Measurements from ENCODE around the gene STOML1. TPM values are rescaled to one million over a fixed set of nuclear protein-coding genes. Genes with fewer than 3 reads are reported as not detected.

STOML1 gene
- polyA plus RNA-seq, 2 of the 4 experiments (the other 2 are of a cell fraction): 4.3 to 4.9 TPM

DNA sequence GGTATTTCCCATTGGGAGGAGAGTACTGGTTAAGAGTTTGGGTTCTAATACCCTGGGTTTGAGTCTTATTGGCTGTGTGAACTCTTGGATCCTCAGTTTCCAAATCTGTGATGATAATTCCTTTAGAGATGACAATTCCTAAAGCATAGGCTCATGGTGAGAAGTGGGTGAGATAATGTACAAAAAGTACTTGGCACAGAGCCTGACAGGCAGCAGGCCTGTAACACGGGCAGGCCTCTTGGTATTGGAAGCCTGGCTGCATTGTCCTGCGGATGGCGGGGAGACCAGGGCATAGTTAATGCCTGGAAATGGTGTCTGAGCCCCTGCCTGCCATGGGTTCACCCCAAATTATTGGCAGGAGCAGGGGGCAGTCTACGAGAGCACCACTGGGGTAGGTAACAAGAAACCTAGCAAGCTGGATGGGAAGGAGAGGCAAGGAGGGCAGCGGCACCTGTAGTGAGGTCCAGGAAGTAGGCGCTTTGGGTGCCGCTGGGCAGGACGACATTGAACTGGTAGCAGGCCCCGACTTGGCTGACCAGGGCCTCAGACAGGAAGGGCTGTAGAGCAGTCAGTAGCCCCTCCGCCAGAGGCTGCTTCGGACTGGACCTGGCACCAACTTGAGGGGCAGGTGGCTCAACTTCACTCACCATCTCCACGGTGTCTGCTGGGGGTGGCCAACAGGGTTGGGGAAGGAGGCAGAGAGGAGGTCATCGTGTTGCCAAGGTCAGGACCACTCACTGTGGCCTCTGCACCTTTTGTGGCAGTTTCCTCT lies 7.7 kb downstream of the STOML1 start:
- Histone ChIP-seq H3K4me1 (peaks cover 33% of the 10 kb centered on the region), H3K4me3 (no peak overlapping the region), H3K27ac (no peak overlapping the region), H3K4me2 (no peak overlapping the region), H3K9me3 (no peaks in the 10 kb centered on the region)
- ChIA-PET POLR2A (no interaction called here), CTCF (interaction anchor here (0.7 to 6.5 kb wide), 5 partner anchors 8 to 338 kb away, joined by 3 to 46 read pairs (median 4); partner anchors contain the start of gene STOML1)
- TF ChIP-seq ZNF302 (CRISPR knock-in tag; IDR thresholded peaks at IDR 0.05) (no peak), FOSB (CRISPR knock-in tag; IDR thresholded peaks at IDR 0.05) (no peak), HOXB13 (CRISPR knock-in tag; IDR thresholded peaks at IDR 0.05; ENCODE audit: low read depth) (no peak), POLR2A (IDR thresholded peaks at IDR 0.05; ENCODE audit: low read length) (no peak), GATA3 (IDR thresholded peaks at IDR 0.05; ENCODE audit: borderline replicate concordance) (no peak), ZFP36 (IDR thresholded peaks at IDR 0.05; ENCODE audit: borderline replicate concordance, partially characterized antibody) (no peak), KDM5A (IDR thresholded peaks at IDR 0.05) (no peak), KDM1A (IDR thresholded peaks at IDR 0.05; ENCODE audit: low read depth) (no peak), TP53 (CRISPR knock-in tag; IDR thresholded peaks at IDR 0.05) (no peak), ZSCAN20 (CRISPR knock-in tag; IDR thresholded peaks at IDR 0.05) (no peak), NR3C1 (IDR thresholded peaks at IDR 0.05) (no peak), ZC3H11A (IDR thresholded peaks at IDR 0.05) (no peak), CHD2 (IDR thresholded peaks at IDR 0.05; ENCODE audit: low read length, partially characterized antibody) (no peak), TFCP2L1 (CRISPR knock-in tag; IDR thresholded peaks at IDR 0.05) (no peak), FOXS1 (CRISPR knock-in tag; IDR thresholded peaks at IDR 0.05) (no peak), MAFK (IDR thresholded peaks at IDR 0.05; ENCODE audit: partially characterized antibody) (no peak), ESRRA (IDR thresholded peaks at IDR 0.05; ENCODE audit: borderline replicate concordance, low read length) (no peak)
- TF ChIP-seq, protein P1, sequence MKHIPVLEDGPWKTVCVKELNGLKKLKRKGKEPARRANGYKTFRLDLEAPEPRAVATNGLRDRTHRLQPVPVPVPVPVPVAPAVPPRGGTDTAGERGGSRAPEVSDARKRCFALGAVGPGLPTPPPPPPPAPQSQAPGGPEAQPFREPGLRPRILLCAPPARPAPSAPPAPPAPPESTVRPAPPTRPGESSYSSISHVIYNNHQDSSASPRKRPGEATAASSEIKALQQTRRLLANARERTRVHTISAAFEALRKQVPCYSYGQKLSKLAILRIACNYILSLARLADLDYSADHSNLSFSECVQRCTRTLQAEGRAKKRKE (CRISPR knock-in tag; IDR thresholded peaks at IDR 0.05; ENCODE audit: low read depth): no peak
- TF ChIP-seq, protein P2, sequence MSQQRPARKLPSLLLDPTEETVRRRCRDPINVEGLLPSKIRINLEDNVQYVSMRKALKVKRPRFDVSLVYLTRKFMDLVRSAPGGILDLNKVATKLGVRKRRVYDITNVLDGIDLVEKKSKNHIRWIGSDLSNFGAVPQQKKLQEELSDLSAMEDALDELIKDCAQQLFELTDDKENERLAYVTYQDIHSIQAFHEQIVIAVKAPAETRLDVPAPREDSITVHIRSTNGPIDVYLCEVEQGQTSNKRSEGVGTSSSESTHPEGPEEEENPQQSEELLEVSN (IDR thresholded peaks at IDR 0.05; ENCODE audit: borderline replicate concordance, low read depth): no peak
- TF ChIP-seq, protein P3, sequence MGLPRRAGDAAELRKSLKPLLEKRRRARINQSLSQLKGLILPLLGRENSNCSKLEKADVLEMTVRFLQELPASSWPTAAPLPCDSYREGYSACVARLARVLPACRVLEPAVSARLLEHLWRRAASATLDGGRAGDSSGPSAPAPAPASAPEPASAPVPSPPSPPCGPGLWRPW (IDR thresholded peaks at IDR 0.05): no peak
- ATAC-seq (no peak), FAIRE-seq (no peak), DNase-seq (ENCODE audit: low read depth in 1 of 2, low spot score in 1 of 2) (no peak)
- WGBS (ENCODE audit: missing lambda C conversion rate): 88% methylated on average over 13 of the region's 13 CpGs

DNA sequence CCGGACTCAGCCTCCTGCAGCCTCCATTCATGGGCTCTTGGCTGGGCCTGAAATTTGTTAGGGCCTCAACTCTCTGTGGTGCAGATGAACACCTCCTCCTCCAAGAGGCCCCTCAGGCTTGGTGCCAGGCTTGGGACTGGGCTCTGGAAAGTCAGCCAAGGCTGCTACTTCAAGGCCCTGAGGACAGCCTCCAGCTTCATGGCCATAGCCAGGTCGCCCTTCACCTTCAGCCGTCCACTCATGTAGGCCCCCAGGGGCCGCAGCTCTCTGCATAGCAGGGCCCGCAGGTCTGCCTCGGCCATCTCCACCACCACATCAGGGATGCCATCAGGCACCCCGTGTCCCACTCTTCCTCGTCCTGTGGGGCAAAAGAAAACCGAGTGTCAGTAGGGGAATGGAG lies 8.3 kb downstream of the STOML1 start:
- no peaks in the 10 kb centered on the region for H3K9me3 ChIP-seq
- no peak for ATAC-seq
- POLR2A ChIA-PET: no interaction called here

More for the DNA sequence above, 8.3 kb downstream of the STOML1 start:
- no peak for TF ChIP-seq ESRRA (IDR thresholded peaks at IDR 0.05; ENCODE audit: borderline replicate concordance, low read length)
- TF ChIP-seq, protein P4, sequence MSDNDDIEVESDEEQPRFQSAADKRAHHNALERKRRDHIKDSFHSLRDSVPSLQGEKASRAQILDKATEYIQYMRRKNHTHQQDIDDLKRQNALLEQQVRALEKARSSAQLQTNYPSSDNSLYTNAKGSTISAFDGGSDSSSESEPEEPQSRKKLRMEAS (IDR thresholded peaks at IDR 0.05): no peak
- no peak for TF ChIP-seq RARB (CRISPR knock-in tag; IDR thresholded peaks at IDR 0.05)
- TF ChIP-seq RAD21 (conservative IDR thresholded peaks at IDR 0.05 in 1 of 2, IDR thresholded peaks at IDR 0.05 in 1 of 2): no peak
- no peak for TF ChIP-seq FOSL2 (IDR thresholded peaks at IDR 0.05)
- TF ChIP-seq FOSL2 (CRISPR knock-in tag; IDR thresholded peaks at IDR 0.05): no peak
- no peak for TF ChIP-seq POLR2A (IDR thresholded peaks at IDR 0.05; ENCODE audit: low read length)
- no peak for TF ChIP-seq HDAC2 (IDR thresholded peaks at IDR 0.05)
- no peak for TF ChIP-seq PHF8 (IDR thresholded peaks at IDR 0.05; ENCODE audit: borderline replicate concordance, low read depth)
- no peak overlapping the region for H3K4me2 ChIP-seq
- peaks cover 27% of the 10 kb centered on the region for H3K4me1 ChIP-seq
- CTCF ChIA-PET: interaction anchor here (0.7 to 6.5 kb wide), 7 partner anchors 9 to 339 kb away, joined by 3 to 46 read pairs (median 3); partner anchors contain the start of gene STOML1
- H3K27ac ChIP-seq: peak overlapping the region in 1 of 2 experiments; percentile 46; a peak in 1 of 6 replicates
- DNase-seq (ENCODE audit: low read depth in 1 of 2, low spot score in 1 of 2) (no peak), FAIRE-seq (no peak)
- no peak overlapping the region for H3K4me3 ChIP-seq
- WGBS (ENCODE audit: missing lambda C conversion rate): 96% methylated on average over 3 of the region's 9 CpGs
